GOT3 (cell line): ENCODE measurements around the gene KARS1.
"Not testable (repeated sequence)": the region's sequence is repeated elsewhere in the genome, so short reads cannot be mapped to it uniquely, and the experiment has no call there.

Experiments used
- DNase-seq: peaks from one replicate; lab custom pipeline; 2025; ENCODE audit warnings: mixed read lengths; lab: John Stamatoyannopoulos, UW

KARS1 gene

DNA sequence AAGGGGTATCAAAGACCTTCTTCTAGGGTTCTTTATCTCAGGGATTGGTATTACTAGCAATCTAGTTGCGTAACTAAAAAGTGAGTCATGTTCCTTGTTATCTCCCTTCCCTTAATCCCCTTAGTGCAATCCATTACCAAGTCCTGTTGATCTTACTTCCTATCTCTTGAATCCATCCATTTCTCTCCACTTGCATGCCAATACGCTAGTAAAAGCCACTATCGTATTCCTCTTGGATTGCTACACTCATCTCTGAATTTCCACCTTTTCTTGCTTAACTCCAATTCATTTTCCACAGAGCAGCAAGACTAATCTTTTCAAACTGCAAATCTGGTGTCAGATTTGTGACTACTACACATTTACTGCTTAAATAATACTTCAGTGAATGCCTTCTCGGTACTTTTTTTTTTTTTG lies 22.5 kb downstream of the KARS1 start:
- no peak for DNase-seq

DNA sequence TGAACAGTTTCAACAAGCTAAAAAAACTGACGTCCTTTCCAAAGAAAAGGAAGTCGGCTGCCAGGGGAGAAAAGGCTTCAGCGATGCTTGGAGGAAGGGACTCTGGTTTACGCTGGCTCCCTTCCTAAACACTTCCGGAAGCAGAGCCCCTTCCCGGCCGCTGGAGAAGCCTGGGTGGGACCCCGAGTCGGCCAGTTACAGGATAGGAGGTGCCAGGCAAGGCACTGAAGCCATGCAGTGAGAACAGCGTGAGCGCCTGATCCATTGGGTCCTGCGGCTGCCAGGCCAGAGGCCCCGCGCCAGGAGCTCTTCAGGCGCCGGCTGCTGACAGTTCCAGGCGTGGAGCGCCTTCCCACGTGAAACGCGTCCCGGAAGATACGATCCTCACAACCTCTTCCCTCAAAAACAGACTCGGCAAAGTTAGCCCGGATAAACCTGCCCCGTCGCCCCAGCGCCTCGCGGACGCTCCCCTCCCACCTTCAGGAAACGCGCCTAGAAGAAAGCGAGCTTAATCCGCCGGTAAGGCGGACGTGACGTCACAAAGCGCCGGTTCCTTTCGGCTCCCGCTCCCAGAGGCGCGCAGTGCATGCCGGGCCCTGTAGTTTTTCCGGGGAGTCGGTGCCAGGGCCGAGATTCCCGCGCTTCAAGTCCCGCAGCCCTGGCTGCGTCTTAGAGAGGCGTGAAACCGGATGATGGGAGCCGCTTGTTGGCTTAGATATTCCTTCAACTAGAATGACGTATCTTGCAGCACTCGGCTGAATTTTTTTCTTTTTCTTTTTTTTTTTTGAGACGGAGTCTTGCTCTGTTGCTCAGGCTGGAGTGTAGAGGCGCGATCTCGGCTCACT lies 24.5 kb downstream of the KARS1 start, which contains the start of gene ADAT1:
Gene ADAT1, minus strand, starts transcription at position 521 of the 845 bp plus-strand sequence. CDS start 2,482 bp downstream, outside the sequence.
- peak; percentile 88 for DNase-seq

DNA sequence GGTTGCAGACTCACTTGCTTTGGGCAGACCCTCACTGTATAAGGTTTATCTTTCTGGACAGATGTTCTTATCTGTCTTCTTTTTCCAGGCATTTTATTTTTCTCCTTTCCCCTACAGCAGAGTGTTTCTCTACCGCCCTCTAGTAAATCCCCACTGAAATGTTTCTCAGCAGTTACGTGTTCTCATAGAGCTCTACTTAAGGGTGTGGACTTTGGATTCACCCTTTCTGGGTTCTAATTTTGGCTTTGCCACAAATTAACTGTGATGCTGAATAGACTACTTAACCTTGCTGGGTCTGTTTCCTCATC lies 26.3 kb downstream of the KARS1 start:
- no peak for DNase-seq

DNA sequence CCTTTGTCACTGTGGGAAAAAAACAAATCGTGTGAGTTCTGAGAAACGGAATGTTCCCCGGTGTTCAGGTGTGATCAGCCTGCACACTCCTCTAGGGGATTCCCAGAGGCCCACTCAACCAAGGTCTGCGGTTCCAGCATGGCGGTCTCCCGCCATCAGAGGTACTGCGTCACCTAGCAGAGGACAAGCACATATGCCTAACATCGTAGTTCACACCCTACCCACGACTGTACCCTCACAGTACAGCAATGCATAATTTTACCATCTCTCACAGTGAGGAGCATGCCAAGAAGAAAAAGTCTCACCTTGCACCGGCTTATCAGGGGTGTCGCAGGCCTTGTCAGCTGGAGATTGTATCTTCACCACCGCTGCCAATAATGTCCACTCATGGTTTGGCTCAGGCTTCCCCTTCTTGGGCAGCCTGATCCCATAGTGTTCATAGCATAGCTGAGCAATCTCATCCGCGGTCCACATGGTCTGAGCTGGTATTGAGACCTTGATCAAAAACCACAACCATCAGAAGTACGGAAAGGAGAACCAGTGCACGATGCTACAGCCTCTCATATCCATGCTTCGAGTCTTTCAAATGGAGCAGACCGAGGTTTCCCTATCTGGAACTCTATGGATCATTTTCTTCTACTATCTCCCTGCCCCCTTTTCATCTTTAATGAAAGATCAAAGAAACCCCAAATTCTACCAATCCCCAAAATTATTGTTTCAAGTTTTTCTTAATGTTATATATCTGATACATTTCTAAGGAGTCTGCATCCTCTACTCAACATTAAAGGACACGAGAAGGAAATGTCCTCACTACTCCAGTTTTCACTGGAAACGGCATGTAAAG lies 26.9 kb downstream of the KARS1 start:
- no peak for DNase-seq

DNA sequence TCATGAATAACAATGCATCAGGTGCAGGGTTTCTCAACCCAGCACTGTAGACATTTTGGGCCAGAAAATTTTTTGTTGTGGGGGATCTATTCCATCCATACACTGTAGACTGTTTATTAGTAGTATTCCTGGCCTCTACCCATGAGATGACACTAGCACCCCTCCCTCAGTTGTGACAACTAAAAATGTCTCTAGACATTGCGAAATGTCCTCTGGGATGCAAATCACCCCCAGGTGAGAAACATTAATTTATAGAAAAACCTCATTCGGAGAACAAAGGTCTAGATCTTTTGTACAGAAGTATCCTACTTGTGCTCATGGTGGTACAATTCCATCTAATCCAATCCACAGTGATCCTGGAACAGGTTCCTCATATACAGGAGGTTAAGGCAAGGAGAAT lies 28.7 kb downstream of the KARS1 start:
- no peak for DNase-seq

DNA sequence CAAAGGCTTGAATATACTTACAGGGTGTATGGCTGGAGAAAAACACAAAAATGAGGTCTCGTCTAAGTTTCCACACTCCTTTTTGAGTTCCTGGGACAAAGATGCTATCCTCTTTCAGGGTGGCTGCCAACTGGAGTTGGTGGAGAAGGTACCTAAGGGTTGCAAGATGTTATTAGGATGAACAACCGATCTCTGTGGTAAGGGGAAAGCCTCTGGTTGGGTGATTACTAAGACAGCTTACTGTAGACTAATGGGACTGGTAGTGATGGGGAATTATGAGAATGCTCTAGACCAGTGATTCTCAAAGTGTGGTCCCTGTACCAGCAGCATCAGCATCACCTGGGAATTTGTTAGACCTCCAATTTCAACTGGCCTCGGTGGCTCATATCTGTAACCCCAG lies 30.3 kb downstream of the KARS1 start:
- DNase-seq = no peak

DNA sequence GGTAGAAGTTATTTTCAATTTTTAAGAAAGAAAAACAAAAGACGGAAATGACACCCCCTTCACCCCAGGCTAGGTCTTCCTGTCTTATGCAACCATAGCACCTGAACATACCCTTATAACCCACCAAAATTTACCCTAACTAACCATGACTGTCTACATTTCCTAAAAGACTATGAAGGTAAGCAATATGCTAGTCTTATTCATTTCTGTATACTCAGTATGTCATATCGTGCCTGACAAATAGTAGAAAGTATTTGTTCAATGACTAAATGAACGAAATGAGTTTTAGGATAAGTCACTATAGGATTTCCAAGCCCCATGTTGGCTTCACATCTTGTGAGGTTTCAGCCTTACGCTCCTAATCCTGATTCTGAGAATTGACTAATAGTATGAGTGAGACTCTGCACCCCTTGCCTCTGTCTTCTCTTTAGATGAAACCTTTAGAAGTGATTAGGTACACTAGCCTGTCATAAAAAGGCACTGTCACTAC lies 30.9 kb downstream of the KARS1 start:
- DNase-seq = no peak

DNA sequence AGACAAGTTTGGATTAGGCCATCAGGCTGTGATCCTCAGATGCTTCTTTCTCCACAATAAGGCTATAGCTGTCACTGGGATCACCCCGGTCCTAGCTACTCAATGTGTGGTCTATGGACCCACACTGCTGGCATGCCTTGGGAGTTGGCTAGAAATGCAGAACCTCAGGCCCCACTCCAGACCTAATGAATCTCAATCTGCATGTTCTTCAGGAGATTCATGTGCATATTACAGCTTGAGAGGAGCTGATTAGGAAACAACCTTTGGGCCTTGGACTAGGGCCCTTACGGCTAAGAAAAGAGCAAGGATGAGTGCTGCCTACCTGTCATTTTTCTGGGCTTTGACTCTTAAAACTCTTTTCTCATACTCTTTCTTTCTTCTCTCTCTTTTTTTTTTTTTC lies 31.8 kb downstream of the KARS1 start:
- DNase-seq = no peak

DNA sequence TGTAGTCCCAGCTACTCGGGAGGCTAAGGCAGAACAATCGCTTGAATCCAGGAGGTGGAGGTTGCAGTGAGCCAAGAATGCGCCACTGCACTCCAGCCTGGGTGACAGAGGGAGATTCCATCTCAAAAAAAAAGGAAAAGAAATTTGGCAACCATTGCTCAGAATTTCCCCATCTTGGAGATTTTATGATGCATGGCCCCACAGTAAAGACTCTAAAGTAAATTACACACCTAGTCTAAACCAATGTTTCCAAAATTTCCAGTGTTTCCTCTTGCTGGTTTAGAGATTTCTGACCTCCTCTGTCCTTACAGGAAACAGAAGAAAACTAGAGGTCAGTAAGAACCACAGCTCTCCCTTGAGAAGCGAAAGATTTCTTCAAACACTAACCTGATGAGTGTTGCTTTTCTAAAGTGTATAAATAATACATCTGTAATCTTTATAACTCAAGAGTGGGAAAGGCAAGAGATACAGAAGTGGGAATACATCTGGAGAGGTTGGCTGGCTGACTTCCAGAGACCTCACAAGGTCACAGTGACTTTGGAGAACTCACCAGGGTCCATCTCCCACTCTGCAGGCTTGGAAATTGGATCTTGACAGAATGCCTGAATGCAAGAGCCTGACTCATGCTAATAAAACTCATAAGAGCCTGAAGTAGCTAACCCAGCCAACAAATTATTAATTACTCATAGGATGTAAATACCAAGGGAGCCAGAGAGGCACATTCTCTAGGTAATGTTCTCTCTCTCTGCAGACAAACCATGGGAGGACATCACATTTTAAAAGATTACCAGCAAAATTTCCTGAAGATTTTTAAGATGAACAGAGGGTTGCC lies 33.2 kb downstream of the KARS1 start:
- DNase-seq = no peak

DNA sequence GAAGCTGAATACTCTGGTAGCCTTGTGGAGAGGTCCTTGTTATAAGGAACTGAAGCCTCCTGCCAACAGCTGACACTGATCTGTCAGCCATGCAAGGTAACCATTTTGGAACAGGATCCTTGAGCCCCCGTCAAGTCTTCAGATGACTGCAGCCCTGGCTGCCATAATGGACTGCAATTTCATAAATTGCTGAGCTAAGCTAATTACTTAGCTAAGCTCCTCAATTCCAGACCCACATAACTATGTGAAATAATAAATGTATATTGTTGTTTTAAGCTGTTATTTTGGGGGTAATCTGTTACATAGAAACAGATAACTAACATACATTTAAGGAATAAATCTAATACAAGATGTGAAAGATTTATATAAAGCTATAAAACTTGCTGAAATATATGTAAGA lies 41.0 kb downstream of the KARS1 start:
- DNase-seq = no peak

DNA sequence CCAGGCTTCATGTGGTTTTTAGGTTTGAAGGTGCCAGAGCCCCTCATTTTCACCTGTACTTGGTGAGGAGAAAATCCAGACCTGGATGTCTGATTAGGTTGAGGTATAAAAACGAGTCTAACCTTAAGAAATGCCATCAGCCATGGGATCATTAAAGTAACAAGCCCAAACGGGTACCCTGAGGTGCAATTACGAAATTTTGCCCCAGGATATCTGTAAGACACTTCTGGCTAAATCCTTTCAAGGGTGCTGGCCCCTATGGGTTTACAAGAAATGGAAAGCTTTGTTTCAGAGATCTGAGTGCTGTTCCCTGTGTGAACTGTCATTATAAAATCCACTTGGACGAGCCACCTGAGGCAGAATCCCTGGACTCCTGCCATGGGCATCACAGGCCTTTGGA lies 44.2 kb downstream of the KARS1 start:
- no peak for DNase-seq

DNA sequence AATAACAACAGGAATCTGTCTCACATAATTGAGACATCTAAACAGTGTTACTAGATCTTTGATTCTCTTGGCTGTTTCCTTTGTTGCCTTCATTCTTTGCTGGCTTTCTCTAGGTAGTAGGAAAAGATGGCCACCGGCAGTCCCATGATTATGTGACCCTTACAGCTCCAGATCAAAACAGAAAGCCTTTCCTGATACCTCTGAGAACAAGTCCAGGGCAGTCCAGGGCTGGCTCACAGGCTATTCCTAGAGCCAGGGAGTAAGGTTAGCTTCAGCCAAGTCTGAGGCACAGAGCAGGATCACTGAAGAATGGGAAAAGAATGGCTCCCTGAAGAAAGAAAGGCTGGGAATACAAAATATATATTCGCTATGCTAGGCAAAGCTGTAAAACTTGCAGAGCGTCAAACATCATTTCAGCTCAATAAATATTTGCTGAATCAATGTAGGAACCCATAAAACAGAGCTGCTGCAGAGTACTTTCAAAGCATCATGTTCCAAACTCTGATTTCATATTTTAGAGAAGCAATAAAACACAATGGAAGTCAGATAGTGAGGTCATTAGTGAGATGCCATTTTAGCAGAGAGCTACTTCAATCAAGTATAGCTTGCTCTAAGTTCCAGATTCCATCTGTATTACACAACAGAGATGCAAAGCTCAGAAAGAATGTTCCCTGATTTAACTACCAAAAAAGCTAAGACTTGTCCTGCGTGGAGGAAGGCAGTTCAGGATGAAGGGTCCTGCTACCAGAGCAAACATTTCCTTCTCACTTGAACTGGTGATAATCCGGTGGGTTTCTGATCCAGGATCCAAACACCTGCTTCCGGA lies 47.8 kb downstream of the KARS1 start:
- DNase-seq = no peak

DNA sequence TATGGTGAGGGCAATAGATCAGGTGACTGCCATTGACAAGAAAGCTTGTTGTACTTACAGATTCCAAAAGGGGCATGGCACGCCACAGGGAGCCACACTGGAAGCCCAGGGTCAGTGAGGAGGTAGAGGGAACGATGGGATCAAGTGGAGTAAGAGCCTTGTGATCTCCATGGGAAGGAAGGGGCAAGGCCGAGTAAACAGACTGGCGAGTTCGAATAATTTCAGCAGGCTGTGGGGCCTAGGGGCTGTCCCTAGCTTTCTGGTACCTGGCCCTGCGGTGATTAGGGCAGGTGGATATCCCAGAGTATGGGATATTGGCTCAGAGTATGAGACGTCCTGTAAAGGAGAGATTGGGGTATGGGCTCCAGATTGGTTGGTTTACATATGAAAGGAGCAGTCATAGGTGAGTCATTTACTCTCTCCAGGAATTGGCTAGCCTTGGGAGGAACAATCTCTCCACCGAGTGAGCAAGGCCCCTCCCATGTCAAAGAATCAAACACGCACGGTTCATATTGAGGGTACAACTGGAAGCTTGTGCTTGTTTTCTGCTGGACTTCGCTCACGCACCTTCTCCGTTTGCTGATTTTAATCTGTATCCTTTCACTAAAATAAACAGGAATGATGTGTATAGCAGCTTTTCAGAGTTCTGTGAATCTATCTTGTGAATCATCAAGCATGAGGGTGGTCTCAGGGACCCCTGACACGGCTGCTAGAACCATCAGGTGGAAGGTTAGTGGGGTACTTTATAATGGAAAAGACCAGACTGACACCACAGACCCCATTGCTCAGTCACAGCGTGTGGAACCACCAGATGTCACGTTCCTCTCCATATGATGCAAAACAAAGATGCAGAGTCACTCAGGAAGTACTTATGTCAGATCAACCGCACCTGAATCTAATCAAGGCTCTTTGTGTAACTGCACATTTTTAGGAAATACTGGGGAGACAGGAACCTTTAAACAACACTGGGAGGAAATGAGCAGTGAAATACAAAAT lies 53.3 kb downstream of the KARS1 start:
- DNase-seq = no peak

DNA sequence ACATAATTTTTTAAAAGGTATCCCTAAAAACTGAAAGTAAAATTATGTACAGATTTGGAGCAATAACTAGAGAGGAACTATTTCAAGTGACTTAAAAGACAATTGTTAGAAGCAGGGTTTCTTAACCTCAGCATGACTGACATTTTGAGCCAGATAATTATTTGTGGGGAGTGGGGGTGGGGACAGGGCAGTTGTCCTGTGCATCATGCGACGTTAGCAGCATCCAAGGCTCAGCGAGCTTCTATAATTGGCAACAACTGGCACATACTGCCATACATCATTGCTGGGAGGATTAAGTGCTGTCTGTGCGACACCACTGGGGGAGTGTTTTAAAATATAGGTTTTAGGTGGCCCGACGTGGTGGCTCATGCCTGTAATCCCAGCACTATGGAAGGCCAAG lies 54.2 kb downstream of the KARS1 start:
- DNase-seq = no peak

DNA sequence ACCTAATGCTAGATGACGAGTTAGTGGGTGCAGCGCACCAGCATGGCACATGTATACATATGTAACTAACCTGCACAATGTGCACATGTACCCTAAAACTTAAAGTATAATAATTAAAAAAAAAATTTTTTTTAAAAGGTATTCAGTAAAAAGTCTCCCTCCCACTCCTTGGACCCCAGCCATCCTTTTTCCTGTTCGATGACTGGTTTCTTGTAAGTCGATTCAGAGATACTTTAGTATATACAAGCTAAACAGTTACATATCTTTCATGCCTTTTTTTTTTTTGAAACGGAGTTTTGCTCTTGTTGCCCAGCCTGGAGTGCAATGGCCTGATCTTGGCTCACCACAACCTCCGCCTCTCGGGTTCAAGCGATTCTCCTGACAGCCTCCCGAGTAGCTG lies 55.5 kb downstream of the KARS1 start:
- not testable (repeated sequence) for DNase-seq

DNA sequence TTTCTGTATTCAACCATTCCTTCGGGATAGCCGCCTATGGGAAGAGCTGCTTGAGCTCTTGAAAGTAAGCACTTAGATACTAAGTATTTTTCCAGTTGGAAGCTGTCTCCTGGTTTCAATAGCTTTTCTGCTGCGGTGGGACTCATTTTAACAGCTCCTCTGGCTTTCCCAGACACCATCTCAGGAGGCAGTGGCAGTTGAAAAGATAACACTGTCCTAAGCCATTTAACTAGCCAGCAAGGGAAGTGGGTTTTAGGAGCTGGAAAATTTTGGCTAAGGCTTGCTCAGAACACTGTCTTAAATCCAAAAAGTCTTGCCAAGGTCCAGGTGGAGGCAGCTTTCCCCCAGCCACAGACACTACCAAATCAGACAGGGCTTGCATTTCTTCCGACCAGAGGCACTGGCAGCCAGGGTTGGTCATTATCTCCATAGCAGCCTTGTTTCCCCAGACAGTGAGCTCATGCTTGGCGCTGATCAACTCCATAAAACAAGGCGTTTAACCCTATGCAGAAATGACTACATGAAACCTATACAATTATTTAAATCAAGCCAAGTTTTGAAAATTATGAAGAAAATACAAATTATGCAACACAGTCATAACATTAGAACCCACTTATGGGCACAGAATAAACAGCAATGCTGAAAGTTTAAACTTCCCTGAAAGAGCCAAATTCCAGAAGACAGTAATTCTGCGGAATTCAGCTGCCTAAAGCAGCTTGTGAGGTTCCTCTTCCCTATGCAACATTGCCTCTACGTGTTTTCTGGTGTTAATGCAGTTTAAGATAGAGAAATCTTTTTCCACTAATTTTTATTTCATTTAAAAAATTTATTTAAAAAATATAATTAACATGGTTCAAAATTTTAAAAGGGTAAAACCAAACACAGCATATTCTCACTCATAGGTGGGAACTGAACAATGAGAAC lies 56.3 kb downstream of the KARS1 start:
- DNase-seq = no peak

DNA sequence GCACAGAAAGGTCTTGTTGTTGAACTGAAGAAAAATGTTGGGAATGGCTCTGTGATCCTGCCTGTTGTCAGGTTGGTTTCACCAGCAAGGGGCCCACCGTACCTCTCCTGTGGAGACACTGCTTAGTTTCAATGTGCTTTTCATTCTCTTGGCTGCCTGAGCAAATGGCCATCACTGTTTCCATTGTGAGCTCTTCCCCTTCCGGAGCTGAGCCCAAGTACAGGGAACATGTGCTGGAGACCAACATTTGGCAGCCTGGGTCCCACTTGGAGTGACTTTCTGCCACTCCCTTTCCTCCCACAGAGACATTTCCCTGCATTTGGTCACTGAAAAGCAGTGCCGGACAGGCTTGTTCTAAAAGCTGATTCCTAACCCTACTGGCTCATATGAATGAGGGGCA lies 58.2 kb downstream of the KARS1 start:
- no peak for DNase-seq

DNA sequence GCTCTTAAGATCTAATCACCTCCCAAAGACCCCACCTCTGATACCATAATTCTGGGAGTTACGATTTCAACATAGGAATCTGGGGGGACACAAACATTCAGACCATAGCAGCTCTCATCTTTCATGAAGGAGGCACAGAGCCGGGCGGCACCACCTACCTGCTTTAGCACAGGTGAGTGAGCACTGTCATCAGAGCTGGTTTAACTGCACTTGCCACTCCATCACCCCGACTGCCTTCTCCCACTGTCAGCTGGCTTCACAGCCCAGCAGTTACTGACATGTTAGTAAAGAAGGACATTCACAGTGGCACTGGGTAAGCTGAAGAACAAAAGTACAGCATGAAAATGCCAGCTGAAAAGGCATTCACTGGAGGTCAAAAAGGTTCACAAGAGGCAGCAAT lies 58.7 kb downstream of the KARS1 start:
- DNase-seq = no peak

DNA sequence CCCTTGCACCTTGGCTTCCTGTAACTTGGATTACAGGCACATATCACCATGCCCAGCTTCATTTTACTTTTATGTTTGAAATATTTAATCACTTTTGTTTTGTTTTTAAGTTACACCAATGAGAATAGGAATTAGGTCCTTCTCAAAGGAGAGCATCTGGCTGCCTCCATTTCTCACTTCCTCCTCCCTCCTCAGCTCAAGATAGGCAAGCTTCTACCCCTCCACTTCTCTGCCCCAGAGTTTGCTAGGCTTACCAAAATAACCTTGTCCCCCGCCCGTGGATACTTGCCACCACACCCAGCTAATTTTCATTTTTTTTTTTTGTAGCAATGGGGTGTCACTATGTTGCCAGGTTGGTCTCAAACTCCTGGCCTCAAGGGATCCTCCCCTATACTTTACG lies 63.4 kb downstream of the KARS1 start:
- DNase-seq = no peak
